Measurements from ENCODE around the gene SLIT3. TPM values are rescaled to one million over a fixed set of nuclear protein-coding genes. Genes with fewer than 3 reads are reported as not detected.

Gene SLIT3
- total and polyA plus RNA-seq, 2 donors from 2014 or later: 14.5 to 54.1 TPM

DNA sequence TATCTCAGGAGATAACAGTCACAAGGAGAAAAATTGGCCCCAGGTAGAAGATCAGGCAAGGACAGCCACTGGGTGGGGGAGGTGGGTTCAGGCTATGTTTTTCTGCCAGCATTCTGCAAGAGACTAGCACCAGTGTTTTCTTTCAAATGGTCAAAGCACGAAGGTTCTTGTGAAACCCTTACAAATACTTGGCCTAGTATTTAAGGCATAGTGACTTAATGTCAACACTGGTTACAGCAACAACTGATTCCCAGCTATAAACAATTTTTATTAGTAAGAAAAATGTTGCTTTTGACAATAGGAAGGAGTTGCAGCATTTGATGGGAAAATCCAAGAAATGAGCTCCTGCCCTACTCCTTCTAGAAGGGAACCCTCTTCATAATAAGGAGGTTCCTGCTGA, 349.6 kb downstream of the SLIT3 start:
- Histone ChIP-seq H3K9ac (ENCODE audit: low read length in 3 of 3) (no peak overlapping the region), H3K27ac (ENCODE audit: low read depth in 2 of 2, low read length in 2 of 2) (no peak overlapping the region), H3K4me3 (ENCODE audit: low read length in 3 of 3) (no peak overlapping the region), H3K4me1 (ENCODE audit: control insufficient read depth in 2 of 3, insufficient read depth in 2 of 3, low read depth in 1 of 3, low read length in 3 of 3) (no peaks in the 10 kb centered on the region), H3K9me3 (ENCODE audit: control insufficient read depth in 2 of 3, insufficient read depth in 1 of 3, low read length in 3 of 3) (no peaks in the 10 kb centered on the region), H3K27me3 (ENCODE audit: control insufficient read depth, insufficient read depth, low read length) (no peaks in the 10 kb centered on the region), H3K36me3 (ENCODE audit: control insufficient read depth in 2 of 3, insufficient read depth in 3 of 3, low read length in 3 of 3) (no peaks in the 10 kb centered on the region)
- peak in 1 of 5 donors; percentile 58 for DNase-seq
- no peak for TF ChIP-seq CTCF (IDR thresholded peaks at IDR 0.05; ENCODE audit: borderline replicate concordance, extremely low read depth, insufficient read depth)
- FAIRE-seq: no peak
- intact Hi-C loops (cut with DNase I): no loop called here

GRCh38 chr5:168950241-168950951, 350.5 kb downstream of the SLIT3 start:
- Histone ChIP-seq H3K27ac (ENCODE audit: low read depth in 2 of 2, low read length in 2 of 2) (no peak overlapping the region), H3K4me3 (ENCODE audit: low read length in 3 of 3) (no peak overlapping the region), H3K9me3 (ENCODE audit: control insufficient read depth in 2 of 3, insufficient read depth in 1 of 3, low read length in 3 of 3) (no peaks in the 10 kb centered on the region), H3K9ac (ENCODE audit: low read length in 3 of 3) (no peak overlapping the region), H3K4me1 (ENCODE audit: control insufficient read depth in 2 of 3, insufficient read depth in 2 of 3, low read depth in 1 of 3, low read length in 3 of 3) (no peaks in the 10 kb centered on the region), H3K36me3 (ENCODE audit: control insufficient read depth in 2 of 3, insufficient read depth in 3 of 3, low read length in 3 of 3) (no peaks in the 10 kb centered on the region), H3K27me3 (ENCODE audit: control insufficient read depth, insufficient read depth, low read length) (no peaks in the 10 kb centered on the region)
- intact Hi-C loops (cut with DNase I): no loop called here
- TF ChIP-seq CTCF (IDR thresholded peaks at IDR 0.05; ENCODE audit: borderline replicate concordance, extremely low read depth, insufficient read depth): no peak
- FAIRE-seq: no peak
- no peak for DNase-seq

DNA sequence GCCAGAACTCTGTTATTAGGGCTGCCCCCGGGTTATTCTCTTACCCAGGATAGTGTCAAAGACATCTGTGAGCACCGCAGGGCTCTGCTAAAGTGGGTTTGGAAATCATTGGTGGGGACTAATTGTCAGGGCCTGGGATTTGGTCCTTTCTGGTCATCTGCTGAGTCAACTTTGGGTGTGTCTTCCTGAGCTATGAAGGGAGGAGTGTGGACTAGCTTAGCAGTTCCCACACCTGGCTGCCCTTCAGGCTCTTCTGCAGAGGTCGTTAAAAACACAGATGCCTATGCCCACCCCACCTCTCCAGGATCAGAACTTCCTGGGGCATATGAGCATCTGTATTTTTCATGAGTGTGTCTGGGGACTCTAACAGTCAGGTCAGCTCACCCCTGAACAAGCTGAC, 352.2 kb downstream of the SLIT3 start:
- Histone ChIP-seq H3K4me1 (ENCODE audit: control insufficient read depth in 2 of 3, insufficient read depth in 2 of 3, low read depth in 1 of 3, low read length in 3 of 3) (no peaks in the 10 kb centered on the region), H3K4me3 (ENCODE audit: low read length in 3 of 3) (no peak overlapping the region), H3K27ac (ENCODE audit: low read depth in 2 of 2, low read length in 2 of 2) (no peak overlapping the region), H3K9ac (ENCODE audit: low read length in 3 of 3) (no peak overlapping the region), H3K9me3 (ENCODE audit: control insufficient read depth in 2 of 3, insufficient read depth in 1 of 3, low read length in 3 of 3) (no peaks in the 10 kb centered on the region), H3K27me3 (ENCODE audit: control insufficient read depth, insufficient read depth, low read length) (no peaks in the 10 kb centered on the region), H3K36me3 (ENCODE audit: control insufficient read depth in 2 of 3, insufficient read depth in 3 of 3, low read length in 3 of 3) (no peaks in the 10 kb centered on the region)
- intact Hi-C loops (cut with DNase I): no loop called here
- TF ChIP-seq CTCF (IDR thresholded peaks at IDR 0.05; ENCODE audit: borderline replicate concordance, extremely low read depth, insufficient read depth): no peak
- no peak for DNase-seq
- FAIRE-seq: no peak
